Measurements from ENCODE around the gene ARPC5. TPM values are rescaled to one million over a fixed set of nuclear protein-coding genes. Genes with fewer than 3 reads are reported as not detected.
A peak's percentile ranks its signal among the peaks of the same experiment; 100 is the strongest.

The ARPC5 gene
- total and polyA plus RNA-seq, 8 donors: 130 to 208 (median 147) TPM

DNA sequence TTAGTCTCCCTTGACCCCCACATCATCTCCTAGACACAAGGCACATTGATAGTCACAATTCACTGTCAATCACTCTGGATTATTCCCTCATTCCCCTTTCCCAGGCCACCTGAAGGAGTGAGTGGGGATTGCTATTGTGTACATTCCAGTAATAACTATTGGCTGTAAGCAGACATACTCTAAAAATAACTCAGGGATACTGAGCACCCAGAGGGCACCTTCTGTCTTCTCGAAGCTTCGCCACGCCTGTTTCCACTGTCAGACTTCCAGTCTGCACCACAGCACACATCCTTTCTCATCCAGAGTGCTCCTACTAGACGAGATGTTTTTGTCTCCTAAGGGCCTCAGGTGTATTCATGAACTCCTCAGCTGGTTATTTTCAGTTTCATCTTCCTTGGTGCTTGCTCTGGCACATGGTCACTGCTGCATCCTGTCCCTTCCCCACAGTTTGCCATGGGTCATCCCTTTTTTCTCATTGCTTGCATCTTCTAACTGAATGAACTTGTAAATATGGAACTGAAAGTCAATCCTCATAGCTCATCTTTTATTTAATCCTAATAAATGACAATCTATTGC, 18.4 kb upstream of the ARPC5 start:
- Histone ChIP-seq H3K27me3 (no peaks in the 10 kb centered on the region), H3K4me1 (peaks cover 4 to 31% of the 10 kb centered on the region in 2 donors), H3K9me3 (no peaks in the 10 kb centered on the region), H3K4me3 (no peak overlapping the region), H3K27ac (no peak overlapping the region), H3K36me3 (no peaks in the 10 kb centered on the region)
- no peak for ATAC-seq
- DNase-seq: no peak
- intact Hi-C loops (cut with DNase I): loop anchor here in 1 of 2 donors (5.0 kb wide), 1 partner anchor 263 kb away; no protein-coding TSS in a partner anchor
- TF ChIP-seq, protein P1, sequence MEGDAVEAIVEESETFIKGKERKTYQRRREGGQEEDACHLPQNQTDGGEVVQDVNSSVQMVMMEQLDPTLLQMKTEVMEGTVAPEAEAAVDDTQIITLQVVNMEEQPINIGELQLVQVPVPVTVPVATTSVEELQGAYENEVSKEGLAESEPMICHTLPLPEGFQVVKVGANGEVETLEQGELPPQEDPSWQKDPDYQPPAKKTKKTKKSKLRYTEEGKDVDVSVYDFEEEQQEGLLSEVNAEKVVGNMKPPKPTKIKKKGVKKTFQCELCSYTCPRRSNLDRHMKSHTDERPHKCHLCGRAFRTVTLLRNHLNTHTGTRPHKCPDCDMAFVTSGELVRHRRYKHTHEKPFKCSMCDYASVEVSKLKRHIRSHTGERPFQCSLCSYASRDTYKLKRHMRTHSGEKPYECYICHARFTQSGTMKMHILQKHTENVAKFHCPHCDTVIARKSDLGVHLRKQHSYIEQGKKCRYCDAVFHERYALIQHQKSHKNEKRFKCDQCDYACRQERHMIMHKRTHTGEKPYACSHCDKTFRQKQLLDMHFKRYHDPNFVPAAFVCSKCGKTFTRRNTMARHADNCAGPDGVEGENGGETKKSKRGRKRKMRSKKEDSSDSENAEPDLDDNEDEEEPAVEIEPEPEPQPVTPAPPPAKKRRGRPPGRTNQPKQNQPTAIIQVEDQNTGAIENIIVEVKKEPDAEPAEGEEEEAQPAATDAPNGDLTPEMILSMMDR (IDR thresholded peaks at IDR 0.05): no peak

DNA sequence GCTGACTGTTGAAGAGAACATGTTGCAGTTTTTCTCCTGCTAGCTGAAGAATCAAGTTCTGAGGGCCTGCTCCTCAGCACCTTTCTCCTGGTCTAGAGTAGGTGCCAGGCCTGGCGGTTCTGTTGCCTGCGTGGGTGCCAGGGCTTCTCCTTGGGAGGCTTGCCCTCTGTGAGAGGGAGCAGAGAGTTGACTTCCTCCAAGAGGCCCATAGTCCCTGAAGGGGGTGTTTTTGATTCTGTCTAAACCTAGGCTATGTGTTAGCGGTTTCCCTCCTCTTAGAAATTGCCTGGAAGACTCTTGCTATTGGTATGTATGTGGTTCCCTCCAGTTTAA, 17.8 kb upstream of the ARPC5 start:
- intact Hi-C loops (cut with DNase I): loop anchor here in 1 of 2 donors (5.0 kb wide), 1 partner anchor 264 kb away; no protein-coding TSS in a partner anchor
- H3K9me3 ChIP-seq: no peaks in the 10 kb centered on the region
- no peak overlapping the region for H3K4me3 ChIP-seq
- H3K27me3 ChIP-seq: no peaks in the 10 kb centered on the region
- TF ChIP-seq, protein P1 (IDR thresholded peaks at IDR 0.05): no peak
- ATAC-seq (peak; percentile 28), DNase-seq (no peak)
- H3K27ac ChIP-seq: no peak overlapping the region
- H3K4me1 ChIP-seq: peaks cover 4 to 31% of the 10 kb centered on the region in 2 donors
- H3K36me3 ChIP-seq: no peaks in the 10 kb centered on the region

DNA sequence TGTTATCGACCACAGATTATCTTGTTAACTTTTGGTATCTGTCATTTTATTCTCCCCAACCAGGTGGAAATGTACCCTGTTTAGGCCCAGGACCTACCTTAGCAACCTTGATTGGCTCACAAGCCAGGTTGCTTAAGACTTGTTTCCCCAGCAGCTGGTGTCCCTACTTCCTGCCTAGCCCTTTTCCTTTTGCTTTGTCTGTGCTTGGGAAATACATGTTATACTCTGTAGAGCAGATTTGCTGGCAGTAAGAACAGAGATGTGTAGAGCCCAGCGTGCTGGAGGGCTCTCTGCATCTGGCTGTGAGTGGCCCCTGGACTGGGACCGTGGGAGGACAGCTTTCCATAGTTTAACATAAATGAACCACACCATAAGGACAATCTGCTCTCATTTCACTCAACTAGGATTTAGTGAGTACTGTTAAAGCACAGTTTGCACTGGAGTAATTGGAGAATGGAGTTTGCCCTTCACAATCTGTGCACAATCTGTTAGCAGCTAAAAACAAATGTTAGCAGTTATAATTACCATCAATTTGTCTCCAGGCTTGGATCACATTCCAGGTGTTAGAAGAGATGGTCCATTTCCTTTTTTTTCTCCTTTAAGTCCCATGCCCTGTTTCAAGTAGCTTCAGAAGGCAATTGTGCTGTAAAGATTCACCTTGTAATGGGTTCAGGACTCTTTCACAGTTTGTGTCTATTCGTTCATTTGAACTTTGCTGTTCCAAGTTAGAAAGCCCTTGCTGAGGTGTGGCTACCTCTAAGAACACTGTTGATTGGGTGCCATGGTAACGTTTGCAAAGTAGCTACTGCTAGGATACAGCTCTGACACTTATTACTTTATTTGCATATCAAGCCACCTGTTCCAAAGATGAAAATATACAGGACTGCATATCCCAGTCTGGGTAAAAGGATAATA, 17.2 kb upstream of the ARPC5 start, which contains the start of gene APOBEC4:
Gene APOBEC4 (minus strand): TSS at position 770 of the 915 bp plus-strand sequence. CDS start 4,535 bp downstream, outside the sequence.
- DNase-seq (no peak), ATAC-seq (peak; percentile 93)
- Histone ChIP-seq H3K4me1 (peaks cover 4 to 31% of the 10 kb centered on the region in 2 donors), H3K27ac (peak within 1 kb of the TSS in 1 of 2 donors; percentile 64), H3K36me3 (no peaks in the 10 kb centered on the region), H3K27me3 (no peaks in the 10 kb centered on the region), H3K4me3 (no peak within 1 kb of the TSS), H3K9me3 (no peaks in the 10 kb centered on the region)
- TF ChIP-seq, protein P1 (IDR thresholded peaks at IDR 0.05): no peak
- intact Hi-C loops (cut with DNase I): loop anchor here in 1 of 2 donors (5.0 kb wide), 1 partner anchor 264 kb away; no protein-coding TSS in a partner anchor

DNA sequence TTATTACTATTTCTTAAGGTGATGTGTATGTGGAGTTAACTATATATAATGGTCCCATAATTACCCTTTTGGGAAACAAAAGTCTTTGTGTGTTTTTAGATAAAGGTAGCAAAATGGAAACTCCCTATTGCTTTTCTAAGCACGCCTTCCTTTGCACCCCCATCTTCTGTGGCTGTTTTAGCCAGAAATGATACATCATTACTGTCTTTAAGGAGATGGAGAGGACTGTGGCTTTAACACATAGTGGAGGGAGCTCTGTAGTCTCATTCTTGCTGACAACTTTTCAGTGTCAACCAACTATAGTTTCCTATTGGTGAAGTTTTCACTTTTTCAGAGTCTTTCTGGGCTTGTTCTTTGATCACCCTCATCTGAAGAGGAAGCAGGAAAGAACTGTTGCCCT, 16.5 kb upstream of the ARPC5 start:
- H3K27me3 ChIP-seq: no peaks in the 10 kb centered on the region
- H3K9me3 ChIP-seq: no peaks in the 10 kb centered on the region
- no peaks in the 10 kb centered on the region for H3K36me3 ChIP-seq
- peaks cover 4 to 31% of the 10 kb centered on the region in 2 donors for H3K4me1 ChIP-seq
- ATAC-seq (no peak), DNase-seq (no peak)
- intact Hi-C loops (cut with DNase I): loop anchor here in 1 of 2 donors (5.0 kb wide), 1 partner anchor 265 kb away; no protein-coding TSS in a partner anchor
- H3K27ac ChIP-seq: peak overlapping the region in 1 of 2 donors; percentile 64
- TF ChIP-seq, protein P1 (IDR thresholded peaks at IDR 0.05): no peak
- no peak overlapping the region for H3K4me3 ChIP-seq

DNA sequence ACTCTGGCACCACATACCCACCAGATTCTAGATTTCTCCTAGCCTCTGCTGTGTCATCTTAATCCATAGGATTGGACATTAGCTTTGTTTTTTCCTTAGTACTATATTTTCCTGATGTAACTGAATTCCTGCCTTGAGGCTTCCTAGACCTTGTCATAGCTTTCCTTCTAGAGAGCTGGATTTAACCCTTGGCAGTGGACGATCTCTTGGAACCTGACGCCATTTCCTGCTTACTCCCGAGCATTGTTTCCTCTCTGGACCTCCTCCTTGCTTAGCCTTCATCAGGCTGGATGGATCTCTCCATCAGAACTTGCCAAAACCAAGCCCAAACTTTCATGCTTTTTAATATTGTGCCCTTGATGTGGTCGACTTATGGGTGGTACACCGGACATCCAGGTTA, 16.0 kb upstream of the ARPC5 start:
- Histone ChIP-seq H3K36me3 (no peaks in the 10 kb centered on the region), H3K27ac (peak overlapping the region in 1 of 2 donors; percentile 64), H3K27me3 (no peaks in the 10 kb centered on the region), H3K4me3 (no peak overlapping the region), H3K4me1 (peaks cover 4 to 31% of the 10 kb centered on the region in 2 donors), H3K9me3 (no peaks in the 10 kb centered on the region)
- ATAC-seq: no peak
- TF ChIP-seq, protein P1 (IDR thresholded peaks at IDR 0.05): no peak
- DNase-seq: no peak
- intact Hi-C loops (cut with DNase I): loop anchor here in 1 of 2 donors (5.0 kb wide), 1 partner anchor 266 kb away; no protein-coding TSS in a partner anchor

Measured in left lung (tissue), 10 donors.